GM18517 (cell line): ENCODE results near the gene SLC2A9.

Experiments used
- ATAC-seq: cut with Tn5 transposase; IDR thresholded peaks from one replicate; pipeline ENCODE4 v1.9.1; 2021; ENCODE audit warnings: mild to moderate bottlenecking, moderate library complexity; ENCODE audit not compliant: unreplicated experiment

The SLC2A9 gene

GRCh38 chr4:10021653-10022023, 341 bp upstream of the SLC2A9 start:
- no peak for ATAC-seq

- ATAC-seq: no peak
These were observed 1.2 kb downstream of the SLC2A9 start for GRCh38 chr4:10020106-10020505.

- ATAC-seq: no peak
These were observed 1.7 kb downstream of the SLC2A9 start for GRCh38 chr4:10019521-10020051.

GRCh38 chr4:10018818-10019461, 2.4 kb downstream of the SLC2A9 start:
- peak; percentile 87 for ATAC-seq

GRCh38 chr4:10017037-10017893, 4.0 kb downstream of the SLC2A9 start:
- no peak for ATAC-seq

- no peak for ATAC-seq
These were observed 5.1 kb downstream of the SLC2A9 start for GRCh38 chr4:10016169-10016568.

GRCh38 chr4:10015140-10015753, 6.0 kb downstream of the SLC2A9 start:
- peak; percentile 38 for ATAC-seq

GRCh38 chr4:10013722-10014121, 7.6 kb downstream of the SLC2A9 start:
- ATAC-seq: no peak

GRCh38 chr4:10011885-10012284, 9.4 kb downstream of the SLC2A9 start:
- ATAC-seq: no peak

- ATAC-seq: no peak
These were observed 10.0 kb downstream of the SLC2A9 start for GRCh38 chr4:10011277-10011676.

- ATAC-seq: no peak
These were observed 11.3 kb downstream of the SLC2A9 start for GRCh38 chr4:10009861-10010500.

- ATAC-seq: no peak
These were observed 12.7 kb downstream of the SLC2A9 start for GRCh38 chr4:10008609-10009005.

GRCh38 chr4:10007793-10008608, 13.3 kb downstream of the SLC2A9 start:
- ATAC-seq: peak; percentile 41

- ATAC-seq: no peak
These were observed 13.9 kb downstream of the SLC2A9 start for GRCh38 chr4:10007436-10007740.

GRCh38 chr4:10006601-10007435, 14.5 kb downstream of the SLC2A9 start:
- no peak for ATAC-seq

GRCh38 chr4:10006231-10006600, 15.1 kb downstream of the SLC2A9 start:
- ATAC-seq: peak; percentile 34

- ATAC-seq: no peak
These were observed 15.7 kb downstream of the SLC2A9 start for GRCh38 chr4:10005632-10006031.

- peak; percentile 47 for ATAC-seq
These were observed 17.6 kb downstream of the SLC2A9 start for GRCh38 chr4:10003666-10004065.

GRCh38 chr4:10002278-10002677, 19.0 kb downstream of the SLC2A9 start:
- no peak for ATAC-seq

GRCh38 chr4:10001757-10002156, 19.5 kb downstream of the SLC2A9 start:
- no peak for ATAC-seq
